Gastrocnemius medialis (tissue), 4 donors: ENCODE data around the gene WDR70.

Experiments used
- CTCF ChIP-seq, 5 experiments: fragments of 450-650 bp in 3 of 5; fragments of 200-600 bp in 2 of 5; sonication (generic) in 2 of 5; IDR thresholded peaks in 4 of 5; conservative IDR thresholded peaks in 1 of 5; 1 replicate in 4 of 5; 2 replicates in 1 of 5; pipeline ENCODE4 v1.5.1; 2016 to 2019; ENCODE audit warnings: antibody characterized with exemption in 5 of 5, mild to moderate bottlenecking in 3 of 5, moderate library complexity in 3 of 5
- POLR2A ChIP-seq, 2 donors: fragments of 450-650 bp; IDR thresholded peaks; one replicate each; pipeline ENCODE4 v1.6.1; 2017; ENCODE audit warnings: antibody characterized with exemption in 2 of 2, mild to moderate bottlenecking in 2 of 2, moderate library complexity in 2 of 2

GRCh38 chr5:37772255-37772654, 393.1 kb downstream of the WDR70 start:
- TF ChIP-seq CTCF (IDR thresholded peaks at IDR 0.05 in 4 of 5, conservative IDR thresholded peaks at IDR 0.05 in 1 of 5) (no peak), POLR2A (IDR thresholded peaks at IDR 0.05) (no peak)
